NOMO-1 treated with dmso at 0.1 percent for 144 hours (cell line): ENCODE results near the gene CASP4.

ENCODE experiments used
- DNase-seq: peaks from one replicate; lab custom pipeline; 2025; ENCODE audit not compliant: unreplicated experiment; lab: John Stamatoyannopoulos, UW

CASP4 gene

DNA sequence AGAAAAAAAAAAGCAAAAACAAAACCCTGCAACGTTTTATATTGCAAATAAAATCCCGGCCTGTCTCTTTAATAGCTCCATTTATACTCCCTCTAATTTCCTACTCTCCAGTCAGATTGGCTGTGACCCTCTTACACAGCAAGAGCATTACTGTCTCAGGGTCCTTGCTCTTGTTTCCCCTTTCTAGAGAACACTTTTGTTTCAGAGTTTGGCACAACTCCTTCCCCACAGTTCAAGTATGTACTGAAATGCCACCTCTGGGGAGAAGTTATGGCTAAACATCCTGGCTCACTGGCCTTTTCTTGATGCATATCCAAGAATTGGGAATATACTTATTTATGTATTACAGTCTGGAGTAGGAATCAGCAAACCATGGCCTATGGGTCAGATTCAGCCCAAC, 72.7 kb downstream of the CASP4 start:
- DNase-seq, result no peak

DNA sequence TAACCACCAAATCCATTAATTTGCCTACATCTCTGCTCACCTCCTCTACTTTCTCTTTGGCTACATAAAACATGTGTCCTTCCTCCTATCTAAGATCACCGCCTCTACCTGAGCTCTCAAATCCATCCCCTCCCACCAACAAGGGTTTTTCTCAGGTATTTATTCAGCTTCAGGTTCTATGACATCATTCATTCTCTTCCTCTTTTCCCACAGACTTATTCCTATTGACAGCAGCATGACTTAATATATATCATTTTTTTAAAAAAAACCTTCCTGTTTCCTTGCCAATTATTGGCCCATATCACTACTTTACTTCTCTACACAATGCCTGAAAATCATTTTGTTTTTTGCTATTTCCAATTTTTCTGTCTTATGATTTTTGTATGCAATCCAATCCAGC, 74.5 kb downstream of the CASP4 start:
- no peak for DNase-seq
